Right renal pelvis (tissue), 4 donors: ENCODE results near the gene DAB2. TPM values are rescaled to one million over a fixed set of nuclear protein-coding genes. Genes with fewer than 3 reads are reported as not detected.
"Not testable (repeated sequence)": the region's sequence is repeated elsewhere in the genome, so short reads cannot be mapped to it uniquely, and the experiment has no call there.

Experiments
- DNase-seq, 4 donors: peaks; one replicate each; pipeline ENCODE4 v3.0.0-alpha.2; 2013; ENCODE audit warnings: low read depth in 4 of 4, low spot score in 3 of 4, missing footprints in 1 of 4
- polyA plus RNA-seq, 4 donors: library from polyadenylated mRNA; unstranded; fragments of 120-200 nt; gene quantifications; one replicate each; pipeline ENCODE4 v1.2.1, GENCODE V29; 2013; ENCODE audit not compliant: insufficient read length in 4 of 4

DAB2 gene
- polyA plus RNA-seq, 4 donors = 191 to 239 (median 202) TPM

DNA sequence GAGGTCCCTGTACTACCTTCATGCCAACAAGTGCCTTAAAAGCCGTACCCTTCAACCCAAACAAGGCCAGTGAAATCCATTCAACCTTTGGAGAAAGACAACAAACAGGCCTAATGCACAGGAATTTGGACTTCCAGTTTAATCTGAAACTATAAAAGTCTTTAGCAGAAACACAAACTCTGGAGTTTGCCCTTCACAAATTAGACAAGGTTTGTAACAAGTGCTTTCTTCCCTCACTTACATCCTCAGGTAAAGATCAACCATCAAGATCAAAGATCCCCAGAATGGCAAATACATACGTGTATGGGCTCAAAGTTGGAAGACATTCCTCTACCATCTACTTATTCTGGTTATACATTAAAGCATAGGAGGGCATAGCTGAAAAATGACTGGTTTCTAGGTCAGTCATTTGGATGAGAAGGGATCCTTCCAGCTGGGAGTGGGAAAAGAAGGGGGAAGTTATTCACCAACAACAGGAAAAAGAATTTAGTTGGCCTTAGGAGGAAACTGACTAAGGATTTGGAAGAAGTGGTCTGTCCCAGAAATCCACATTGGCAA lies 2.0 kb downstream of the DAB2 start:
- DNase-seq = no peak

DNA sequence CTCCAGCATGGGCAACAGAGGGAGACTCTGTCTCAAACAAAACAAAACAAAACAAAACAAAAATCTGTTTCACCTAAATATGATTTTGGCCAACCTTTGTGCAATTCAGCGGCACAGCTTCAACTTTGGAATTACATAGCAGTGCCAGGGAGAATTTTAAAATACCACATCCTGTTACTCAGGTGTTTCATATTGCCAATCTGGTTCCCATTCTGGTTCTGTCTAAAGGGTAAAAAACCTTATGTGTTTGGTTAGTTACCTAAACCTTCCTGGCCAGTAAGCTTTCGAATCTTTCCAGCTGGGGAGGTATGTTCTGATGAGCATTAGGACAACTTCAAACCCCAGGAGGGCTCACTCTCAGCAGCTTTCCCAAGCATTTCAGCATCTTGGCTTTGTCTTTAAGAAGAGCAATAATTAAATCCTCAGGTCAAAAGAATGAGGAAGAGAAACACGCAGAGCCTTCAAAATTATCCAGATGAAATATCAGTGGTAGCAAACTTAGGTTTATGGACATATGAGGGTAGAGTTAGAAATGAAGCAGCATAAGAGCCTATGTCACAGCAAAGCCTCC lies 2.7 kb downstream of the DAB2 start:
- no peak for DNase-seq

DNA sequence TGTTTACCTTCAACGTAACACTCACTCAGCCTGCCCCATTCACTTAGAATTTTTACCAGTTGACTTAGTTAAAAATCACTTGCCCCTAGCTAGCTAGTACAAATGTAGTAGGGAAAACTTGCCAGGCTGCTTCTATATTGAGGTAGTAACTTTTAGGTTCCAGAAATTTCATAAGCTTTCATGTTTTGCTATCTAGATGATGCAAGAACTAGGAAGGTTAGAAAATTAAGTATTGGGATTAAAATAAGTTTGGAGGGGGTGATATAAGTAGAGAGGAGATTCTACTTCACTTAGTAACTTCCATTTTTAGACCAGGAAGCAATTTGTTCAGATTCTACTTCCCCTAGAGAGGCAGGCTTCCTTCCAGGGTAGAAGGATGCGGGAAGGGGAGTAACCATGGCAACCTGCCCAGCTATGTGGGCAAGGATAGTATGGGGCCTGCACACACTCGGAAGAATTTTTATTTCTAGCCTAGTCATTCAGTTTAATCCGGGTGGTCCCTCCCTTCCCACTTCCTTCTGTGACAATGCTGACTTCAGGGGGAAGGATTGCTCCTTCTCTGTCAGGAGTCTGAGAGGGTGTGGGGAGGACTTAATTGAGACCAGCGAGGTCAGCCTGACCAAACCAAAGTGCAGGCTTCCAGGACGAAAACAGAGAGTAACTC lies 4.2 kb downstream of the DAB2 start:
- no peak for DNase-seq

DNA sequence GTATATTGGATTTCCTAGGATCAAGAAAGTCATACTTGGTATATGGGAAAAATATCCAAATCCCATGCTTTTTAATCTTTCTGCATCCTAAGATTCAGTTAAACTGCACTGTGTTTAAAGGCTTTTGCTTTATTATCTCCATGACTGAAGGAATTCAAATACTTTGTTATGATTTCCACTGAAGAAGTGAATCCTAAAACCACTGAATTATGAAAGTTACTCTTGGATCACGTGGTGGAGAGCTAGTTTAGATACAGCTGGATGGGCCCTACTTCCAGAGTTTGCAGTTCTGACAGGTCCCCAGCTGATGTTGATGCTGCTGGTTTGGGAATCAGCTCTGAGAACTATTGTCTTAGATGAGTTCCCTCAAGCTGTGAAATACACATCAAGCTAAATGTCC lies 5.0 kb downstream of the DAB2 start:
- no peak for DNase-seq

DNA sequence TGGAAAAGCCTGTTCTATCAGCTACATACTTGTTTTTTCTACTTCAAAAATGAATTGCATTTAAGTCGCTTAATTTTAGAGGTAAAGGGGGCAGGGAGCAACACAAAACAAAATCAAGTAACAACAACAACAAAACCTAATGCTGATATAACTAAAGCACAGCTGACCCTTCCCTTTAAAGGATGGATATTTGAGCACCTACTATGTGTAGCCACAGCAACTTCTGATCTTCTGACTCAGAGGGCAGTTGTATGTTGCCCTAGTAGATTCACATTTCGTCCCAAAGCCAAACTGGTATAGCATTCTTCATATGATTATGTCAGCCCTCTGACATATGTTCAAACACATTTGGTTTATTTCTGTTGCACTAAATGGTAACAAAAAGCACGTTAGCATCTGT lies 6.8 kb downstream of the DAB2 start:
- no peak for DNase-seq

DNA sequence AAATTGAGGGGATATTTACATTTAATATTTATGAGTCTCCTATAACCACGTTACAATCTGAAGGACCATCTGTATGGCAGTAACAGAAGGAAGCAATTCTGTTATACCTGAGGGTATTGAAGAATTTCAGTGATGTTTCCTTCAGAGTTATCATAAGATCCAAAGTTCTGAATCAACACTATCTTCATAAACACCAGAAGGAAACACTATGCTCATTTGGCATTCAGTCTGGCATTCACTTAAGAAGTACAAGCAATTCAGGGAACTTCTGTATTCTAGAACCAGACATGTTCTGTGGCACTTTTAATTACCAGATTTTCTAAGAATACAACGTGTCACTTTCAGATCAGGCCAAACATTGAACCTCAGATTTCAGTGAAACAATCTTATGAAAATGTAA lies 9.6 kb downstream of the DAB2 start:
- no peak for DNase-seq

DNA sequence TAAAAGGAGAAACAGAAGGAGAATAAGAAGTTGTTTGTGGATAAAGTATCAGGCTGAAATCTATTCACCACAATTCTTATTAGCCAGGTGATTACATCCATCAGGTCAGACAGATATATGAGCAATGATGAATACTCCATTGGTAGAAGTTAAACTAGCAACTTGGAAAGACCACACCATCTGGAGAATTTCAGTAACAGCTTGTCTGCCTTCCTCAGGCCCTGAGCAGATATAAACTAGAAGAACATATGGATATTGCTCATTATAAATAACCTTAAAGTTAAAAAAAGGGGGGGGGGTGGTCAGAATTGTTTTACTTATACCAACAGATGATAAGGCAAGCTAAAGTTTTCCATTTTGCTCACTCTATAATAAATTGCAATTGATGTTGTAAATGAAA lies 10.4 kb downstream of the DAB2 start:
- no peak for DNase-seq

DNA sequence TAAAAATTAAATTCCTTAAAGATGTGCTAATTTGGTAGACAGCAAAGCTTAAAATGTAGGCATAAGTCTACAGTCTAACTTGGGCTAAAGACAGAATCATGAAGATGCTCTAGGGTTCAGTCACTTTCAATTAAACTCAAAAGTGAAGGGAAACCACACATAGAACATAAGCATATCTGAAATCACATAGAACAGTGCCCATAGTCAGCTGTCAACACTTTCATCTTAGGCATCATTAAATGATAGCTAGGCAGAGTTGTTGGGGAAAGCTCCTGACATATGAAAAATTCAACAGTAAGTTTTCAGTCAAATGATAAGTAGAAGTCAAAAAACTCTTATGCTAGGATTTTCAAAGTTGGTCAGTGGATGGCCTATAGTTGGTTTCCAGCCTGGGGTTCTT lies 11.0 kb downstream of the DAB2 start:
- DNase-seq = no peak

DNA sequence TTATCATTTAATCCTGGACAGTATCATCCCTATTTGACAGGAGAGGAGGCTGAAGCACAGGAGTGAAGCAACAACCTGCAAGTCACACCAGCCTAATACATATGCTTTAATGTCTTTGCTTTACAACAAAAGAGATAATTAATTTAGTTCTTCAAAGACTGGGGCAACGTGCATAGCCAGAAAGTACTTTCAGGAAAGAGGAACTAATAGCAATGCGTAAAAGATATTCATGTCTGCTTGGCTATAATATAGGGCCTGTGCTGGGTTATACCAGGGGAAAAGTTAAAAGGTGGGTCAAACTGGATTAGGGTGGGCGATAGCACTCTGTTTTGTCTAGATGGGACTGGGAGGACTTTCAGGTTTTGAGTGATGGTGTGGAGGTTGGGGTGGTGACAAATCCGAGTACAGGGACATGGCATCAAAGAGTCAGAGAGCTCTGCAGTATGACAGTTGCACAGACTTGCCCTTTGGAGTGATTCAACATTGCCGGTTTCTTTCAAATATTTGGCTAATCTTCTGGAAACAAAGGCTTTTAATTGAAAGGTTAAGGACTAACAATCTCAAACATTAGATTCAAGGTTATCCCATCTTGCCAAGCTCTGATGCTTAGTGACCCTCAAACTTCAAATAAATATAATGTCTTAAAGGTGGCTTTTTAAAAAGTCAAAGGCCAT lies 11.9 kb downstream of the DAB2 start:
- DNase-seq = no peak

DNA sequence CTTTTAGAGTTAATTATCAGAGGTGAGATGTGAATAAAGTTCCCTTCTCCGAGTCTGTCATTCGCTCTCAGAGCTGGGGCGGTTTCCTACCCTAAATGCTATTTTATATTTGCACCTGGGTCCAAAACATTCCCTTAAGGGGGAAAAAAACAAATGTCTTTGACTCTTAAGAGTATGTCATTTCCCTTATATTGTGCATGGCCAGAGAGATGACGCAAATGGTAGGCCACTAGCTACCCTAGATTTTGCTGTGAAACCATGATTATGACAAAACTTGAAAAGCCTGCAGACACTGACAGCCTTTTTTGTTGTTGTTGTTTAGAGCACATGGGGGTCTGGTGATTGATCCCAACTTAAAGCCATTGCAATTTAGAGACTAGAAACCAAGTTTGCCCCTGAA lies 12.8 kb downstream of the DAB2 start:
- DNase-seq = no peak

DNA sequence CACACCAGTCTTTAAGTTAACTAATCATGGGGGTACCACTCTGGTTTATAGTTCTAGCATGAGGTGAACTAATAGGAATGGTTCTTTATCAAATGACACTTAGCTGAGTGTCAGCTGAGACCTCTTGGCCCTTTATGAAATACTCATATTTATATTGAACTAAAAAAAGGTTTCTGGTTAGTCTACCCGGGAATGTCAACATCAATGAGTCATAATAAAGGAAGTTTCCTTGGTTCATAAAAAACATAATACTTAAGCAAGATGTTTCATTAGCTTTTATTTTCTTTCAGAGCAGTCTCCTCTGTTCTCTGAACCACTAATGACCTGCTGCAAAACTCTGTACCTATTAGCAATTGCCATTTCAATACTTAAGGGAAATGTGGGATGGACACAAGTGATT lies 13.7 kb downstream of the DAB2 start:
- no peak for DNase-seq

DNA sequence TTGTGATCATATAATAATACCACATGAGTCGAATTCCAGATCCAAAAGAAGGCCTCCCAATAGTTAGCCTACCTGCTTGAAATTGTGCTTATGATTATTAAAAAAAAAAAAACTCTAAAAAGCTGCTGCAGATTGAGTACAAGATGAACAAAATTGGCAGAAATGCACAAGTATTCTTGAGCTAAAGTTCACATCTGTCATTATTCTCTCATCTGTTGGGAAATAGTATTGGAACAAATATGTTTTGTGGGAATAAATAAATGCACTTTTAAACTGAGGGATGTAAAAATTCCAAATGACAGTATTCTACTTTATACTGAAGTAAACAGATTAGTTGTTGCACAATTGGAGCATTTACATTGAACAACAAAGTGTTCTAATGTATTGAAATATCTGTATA lies 15.7 kb downstream of the DAB2 start:
- no peak for DNase-seq

DNA sequence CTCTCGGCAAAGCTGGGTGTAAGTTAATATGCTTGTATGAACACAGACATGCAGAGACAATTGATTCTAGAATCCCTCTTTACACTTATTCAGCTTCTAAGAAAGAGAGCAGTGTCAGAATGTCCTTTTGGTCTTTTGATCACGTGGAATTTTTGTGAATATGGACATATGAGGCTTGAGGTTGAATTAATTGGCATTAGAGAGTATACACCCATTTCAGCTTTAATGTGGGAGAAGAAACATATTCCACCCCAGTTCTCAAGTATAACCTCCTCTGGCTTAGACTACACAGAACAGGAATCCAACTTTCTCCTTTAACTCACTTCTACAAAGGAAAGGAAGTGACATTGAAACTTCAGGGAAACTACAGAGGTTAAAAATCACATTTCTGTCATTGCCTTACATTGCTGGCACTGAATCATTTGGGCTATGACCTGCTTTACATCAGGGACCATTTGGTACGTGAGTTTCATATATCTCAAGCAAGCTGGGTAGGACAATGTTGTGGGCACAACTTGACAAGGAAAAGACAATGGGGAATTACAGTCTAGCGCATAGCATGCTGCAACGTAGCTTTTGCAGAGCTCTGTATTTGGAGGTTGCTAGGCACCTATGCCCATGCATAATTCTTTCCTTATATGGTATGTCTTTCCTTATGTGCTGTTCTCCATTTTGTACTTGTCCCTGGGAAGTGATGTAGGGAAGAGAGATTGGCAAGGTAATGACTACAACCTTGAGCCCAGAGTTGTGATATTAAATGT lies 19.5 kb downstream of the DAB2 start:
- DNase-seq = no peak

DNA sequence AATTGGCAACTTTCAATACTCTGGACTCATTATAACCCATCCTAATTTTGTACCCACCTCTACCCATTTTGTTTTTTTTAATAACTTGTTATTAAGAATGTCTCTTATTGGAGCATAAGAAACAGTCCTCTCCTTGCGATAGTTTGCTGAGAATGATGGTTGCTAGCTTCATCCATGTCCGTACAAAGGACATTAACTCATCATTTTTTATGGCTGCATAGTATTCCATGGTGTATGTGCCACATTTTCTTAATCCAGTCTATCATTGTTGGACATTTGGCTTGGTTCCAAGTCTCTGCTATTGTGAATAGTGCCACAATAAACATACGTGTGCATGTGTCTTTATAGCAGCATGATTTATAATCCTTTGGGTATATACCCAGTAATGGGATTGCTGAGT lies 21.0 kb downstream of the DAB2 start:
- not testable (repeated sequence) for DNase-seq

DNA sequence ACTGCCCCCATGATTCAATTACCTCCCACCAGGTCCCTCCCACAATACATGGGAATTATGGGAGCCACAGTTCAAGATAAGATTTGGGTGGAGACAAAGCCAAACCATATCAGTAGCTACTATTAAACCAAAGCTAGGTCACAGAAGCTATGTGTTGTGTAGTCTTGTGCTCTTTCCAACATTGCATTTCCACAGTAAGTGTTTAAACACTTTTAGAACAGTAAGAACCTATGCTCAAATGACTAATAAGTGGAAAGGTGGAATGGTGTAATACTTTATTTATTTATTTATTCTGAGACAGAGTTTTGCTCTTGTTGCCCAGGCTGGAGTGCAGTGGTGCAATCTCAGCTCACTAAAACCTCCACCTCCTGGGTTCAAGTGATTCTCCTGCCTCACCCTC lies 22.6 kb downstream of the DAB2 start:
- DNase-seq = not testable (repeated sequence)

DNA sequence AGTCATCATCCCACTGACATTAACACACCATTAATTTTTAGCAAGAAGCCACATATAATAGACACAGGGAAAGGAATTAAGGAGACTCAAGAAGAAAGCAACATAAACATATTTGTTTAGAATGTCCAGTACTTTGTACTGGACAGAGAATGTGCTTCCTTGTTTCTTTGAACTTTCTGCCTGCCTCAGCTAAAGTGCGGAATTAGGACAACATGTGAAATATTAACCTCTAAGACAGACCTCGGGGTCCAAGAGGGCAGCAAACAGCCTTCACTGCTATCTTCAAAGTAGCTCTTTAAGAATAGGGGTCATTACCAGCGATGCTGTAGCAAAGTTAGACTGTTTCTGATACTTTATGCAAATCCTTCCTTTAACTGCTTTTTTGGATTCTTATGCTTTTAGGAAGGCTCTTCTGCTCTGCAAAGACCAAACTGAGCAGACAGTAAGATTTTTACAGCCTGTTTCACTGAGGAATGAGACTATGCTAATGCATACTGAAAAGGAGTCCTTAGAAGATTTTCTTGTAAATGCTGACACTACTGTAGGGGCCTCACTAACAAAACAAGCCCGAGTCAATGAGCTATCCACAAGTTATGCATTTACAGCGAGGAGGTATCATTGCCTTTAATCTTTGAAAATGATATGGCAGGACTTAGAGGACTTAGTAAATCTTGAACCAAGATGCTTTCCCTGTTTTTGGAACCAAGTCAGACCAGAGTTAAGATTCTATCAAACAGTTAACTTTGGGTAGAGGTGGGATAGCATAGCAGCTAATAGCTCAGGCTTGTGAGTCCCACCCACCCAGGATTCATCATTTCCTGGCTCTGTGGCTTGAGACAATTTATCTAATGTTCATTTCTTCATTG lies 23.8 kb downstream of the DAB2 start:
- no peak for DNase-seq

DNA sequence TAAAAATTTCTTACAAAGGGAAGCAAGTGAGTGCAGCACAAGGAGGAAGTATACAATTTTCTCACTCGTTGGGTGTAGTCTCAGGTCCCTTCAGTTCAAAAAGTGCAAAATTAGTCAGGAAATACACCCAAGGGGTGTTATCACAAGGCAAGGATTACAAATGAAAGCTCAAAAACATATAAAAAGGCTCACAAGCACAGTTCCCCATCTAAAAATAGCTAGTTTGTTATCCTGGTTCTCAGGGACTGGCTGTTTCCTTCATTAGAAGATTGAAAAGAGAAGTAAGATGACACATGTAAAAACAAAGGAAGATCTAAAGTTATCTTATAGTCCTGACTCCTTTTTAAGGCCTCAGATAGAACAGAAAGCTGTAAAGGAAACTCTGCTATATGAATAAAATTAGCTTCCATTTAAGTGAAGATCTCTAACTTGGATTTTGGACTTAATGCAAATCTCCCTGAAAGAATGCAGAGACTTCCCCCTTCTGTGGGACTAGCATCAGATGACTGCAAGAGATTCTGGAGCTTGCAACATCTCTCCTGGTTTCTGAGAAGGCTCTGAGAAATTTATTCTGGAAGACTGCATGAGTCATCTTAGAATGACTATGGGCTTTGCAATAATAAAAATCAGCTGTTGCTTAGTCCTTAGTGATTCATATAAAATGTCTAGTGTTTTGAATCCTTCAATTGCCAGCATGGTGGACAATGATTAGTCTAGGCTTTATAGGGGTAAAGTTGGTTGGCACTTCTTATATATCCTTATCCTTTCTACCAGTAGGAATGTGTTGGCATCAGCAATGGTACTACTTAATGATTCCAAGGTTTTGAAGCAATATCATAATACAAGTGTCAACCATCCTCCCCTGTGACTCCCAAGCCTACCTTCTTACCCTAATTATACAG lies 25.4 kb downstream of the DAB2 start:
- no peak for DNase-seq

DNA sequence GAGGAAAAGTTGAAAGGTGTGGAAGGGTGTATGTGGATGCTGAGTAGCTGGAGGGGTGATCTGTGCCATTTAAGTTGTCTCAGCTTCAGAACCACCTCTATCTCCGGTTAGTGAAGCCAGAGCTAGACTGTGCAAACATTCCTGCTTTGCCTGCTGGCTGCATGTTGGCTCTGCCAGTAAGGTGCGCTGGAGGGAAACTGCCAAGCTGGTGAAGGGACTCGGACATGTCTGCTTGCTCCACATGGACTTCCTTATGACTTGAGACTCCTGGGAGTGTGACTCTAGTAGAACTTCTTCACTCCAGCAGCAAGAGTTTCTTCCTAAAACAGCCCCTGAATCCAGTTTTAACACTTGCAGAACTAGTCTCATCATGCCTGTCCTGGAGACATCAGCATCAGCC lies 27.9 kb downstream of the DAB2 start:
- DNase-seq = no peak

DNA sequence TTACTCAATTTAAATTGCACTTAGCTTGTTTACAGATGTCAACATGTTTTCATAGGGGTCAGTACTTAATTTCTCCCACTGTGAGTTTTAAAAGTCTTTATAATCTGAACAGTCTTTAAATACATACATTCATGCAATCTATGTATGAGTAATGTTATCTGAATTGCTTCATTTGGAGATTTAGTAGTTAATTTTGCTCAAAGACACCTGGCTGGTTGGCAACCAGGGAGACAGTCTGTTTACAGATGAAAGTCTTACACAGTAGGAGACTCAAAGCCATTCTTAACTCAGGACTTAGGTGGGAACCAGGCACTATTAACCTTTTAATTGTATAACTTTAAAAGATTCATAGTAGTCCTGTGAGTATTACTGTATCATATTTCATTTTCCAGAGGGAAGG lies 29.3 kb downstream of the DAB2 start:
- no peak for DNase-seq
